IMR-90 (cell line): ENCODE data around the gene DGKD. TPM values are rescaled to one million over a fixed set of nuclear protein-coding genes. Genes with fewer than 3 reads are reported as not detected.

Experiments
- ATAC-seq: fragments of 200-7000 bp; cut with Tn5 transposase; 2 replicates; pipeline ENCODE4 v1.9.1; 2020; ENCODE audit warnings: low read depth, mild to moderate bottlenecking, moderate library complexity
- BruUV-seq: library from RNA; stranded (reverse); fragments of 400-500 nt; replicated peaks from 2 replicates; lab custom pipeline; 2021; lab: Mats Ljungman, UMichigan
- CTCF ChIA-PET: fragments of 300-600 bp; formaldehyde crosslinking; extraction: SDS; loops from one replicate; lab custom pipeline; 2021; ENCODE audit warnings: antibody characterized with exemption; lab: Yijun Ruan, JAX
- POLR2A ChIA-PET: fragments of 300-600 bp; sonication (Branson Sonifier 250); formaldehyde crosslinking; loops from one replicate; lab custom pipeline; 2022; ENCODE audit warnings: antibody characterized with exemption; ENCODE audit not compliant: unreplicated experiment; lab: Charles Lee
- DNase-seq: peaks from one replicate; pipeline ENCODE4 v3.0.0; 2013
- H2AFZ ChIP-seq: replicated peaks from 2 replicates; pipeline ENCODE3; 2013; ENCODE audit warnings: low read length, mild to moderate bottlenecking; ENCODE audit not compliant: poor library complexity
- H2AK5ac ChIP-seq: 2 replicates; pipeline ENCODE4 v1.6.1; 2013; ENCODE audit warnings: low read depth, low read length, inconsistent platforms
- H2AK9ac ChIP-seq: replicated peaks from 2 replicates; pipeline ENCODE3; 2013; ENCODE audit warnings: mild to moderate bottlenecking, low read depth, low read length, moderate library complexity; ENCODE audit not compliant: poor library complexity
- H2BK120ac ChIP-seq: 2 replicates; pipeline ENCODE4 v1.6.1; 2013; ENCODE audit warnings: low read depth, low read length, inconsistent platforms
- H2BK15ac ChIP-seq: 3 replicates; pipeline ENCODE4 v1.6.1; 2013; ENCODE audit warnings: low read depth, low read length, inconsistent platforms
- H2BK20ac ChIP-seq: 2 replicates; pipeline ENCODE4 v1.6.1; 2013; ENCODE audit warnings: low read depth, mild to moderate bottlenecking, inconsistent platforms, low read length, moderate library complexity
- H2BK5ac ChIP-seq: 2 replicates; pipeline ENCODE4 v1.6.1; 2013; ENCODE audit warnings: mild to moderate bottlenecking, low read depth, low read length, inconsistent platforms; ENCODE audit not compliant: poor library complexity, severe bottlenecking
- H3K14ac ChIP-seq: replicated peaks from 2 replicates; pipeline ENCODE4 v1.6.1; 2013; ENCODE audit warnings: low read depth, low read length, inconsistent platforms
- H3K18ac ChIP-seq: 2 replicates; pipeline ENCODE4 v1.6.1; 2013; ENCODE audit warnings: low read depth, low read length, control low read depth
- H3K23ac ChIP-seq: 2 replicates; pipeline ENCODE4 v1.6.1; 2013; ENCODE audit warnings: low read depth, low read length, inconsistent platforms
- H3K27ac ChIP-seq: 2 replicates; pipeline ENCODE4 v1.5.1; 2013; ENCODE audit warnings: mild to moderate bottlenecking, control low read depth, low read length; ENCODE audit not compliant: insufficient read depth
- H3K27me3 ChIP-seq: 2 replicates; pipeline ENCODE4 v1.6.1; 2013; ENCODE audit warnings: low read length; ENCODE audit not compliant: control insufficient read depth, insufficient read depth
- H3K36me3 ChIP-seq: 2 replicates; pipeline ENCODE4 v1.6.1; 2013; ENCODE audit warnings: low read length, mixed read lengths; ENCODE audit not compliant: control insufficient read depth, insufficient read depth
- H3K4ac ChIP-seq: 2 replicates; pipeline ENCODE4 v1.6.1; 2013; ENCODE audit warnings: low read depth, low read length, inconsistent platforms
- H3K4me1 ChIP-seq: 2 replicates; pipeline ENCODE4 v1.6.1; 2013; ENCODE audit warnings: low read length, mixed read lengths; ENCODE audit not compliant: control insufficient read depth, insufficient read depth
- H3K4me2 ChIP-seq: 2 replicates; pipeline ENCODE4 v1.6.1; 2013; ENCODE audit warnings: low read depth, mild to moderate bottlenecking, control low read depth, low read length, moderate library complexity
- H3K4me3 ChIP-seq: 2 replicates; pipeline ENCODE4 v1.5.1; 2013; ENCODE audit warnings: low read depth, mild to moderate bottlenecking, control low read depth, low read length, moderate library complexity; ENCODE audit not compliant: insufficient read depth
- H3K56ac ChIP-seq: 2 replicates; pipeline ENCODE4 v1.6.1; 2013; ENCODE audit warnings: low read length, inconsistent platforms; ENCODE audit not compliant: insufficient read depth; ENCODE audit errors: extremely low read depth
- H3K79me1 ChIP-seq, 2 experiments: 2 replicates each; pipeline ENCODE4 v1.6.1; 2013; ENCODE audit warnings: low read length in 2 of 2, inconsistent platforms in 1 of 2, low read depth in 1 of 2
- H3K9ac ChIP-seq: 2 replicates; pipeline ENCODE4 v1.6.1; 2013; ENCODE audit warnings: low read depth, low read length, control low read depth
- H3K9me1 ChIP-seq: 2 replicates; pipeline ENCODE4 v1.6.1; 2013; ENCODE audit warnings: low read length, inconsistent platforms; ENCODE audit not compliant: insufficient read depth
- H3K9me3 ChIP-seq: 2 replicates; pipeline ENCODE4 v1.6.1; 2013; ENCODE audit warnings: low read length; ENCODE audit not compliant: control insufficient read depth, insufficient read depth
- H4K20me1 ChIP-seq: 2 replicates; pipeline ENCODE4 v1.6.1; 2013; ENCODE audit warnings: low read length, inconsistent platforms; ENCODE audit not compliant: insufficient read depth
- H4K5ac ChIP-seq: 2 replicates; pipeline ENCODE4 v1.6.1; 2013; ENCODE audit warnings: mild to moderate bottlenecking, low read depth, low read length, control low read depth
- H4K8ac ChIP-seq, 2 experiments: 2 replicates each; pipeline ENCODE4 v1.6.1; 2013; ENCODE audit warnings: low read depth in 2 of 2, low read length in 2 of 2, control low read depth in 1 of 2, inconsistent platforms in 1 of 2
- H4K91ac ChIP-seq: 2 replicates; pipeline ENCODE4 v1.6.1; 2013; ENCODE audit warnings: low read depth, low read length, inconsistent platforms; ENCODE audit not compliant: insufficient read depth
- NFE2L2 ChIP-seq: fragments of 150-350 bp; IDR thresholded peaks from 2 replicates; pipeline ENCODE4 v1.6.1; 2016; ENCODE audit warnings: low read depth, mild to moderate bottlenecking, low read length
- RAD21 ChIP-seq: IDR thresholded peaks from 2 replicates; pipeline ENCODE4 v1.6.1; 2012; ENCODE audit warnings: low read length, improper control_type of control experiment
- RFX5 ChIP-seq: IDR thresholded peaks from 2 replicates; pipeline ENCODE4 v1.8.0; 2012; ENCODE audit warnings: low read depth, mild to moderate bottlenecking, low read length, moderate library complexity
- WGBS, 2 experiments: methylation state at CpG; one replicate each; pipeline versions ENCODE4 v1.1.5 to v1.1.7; 2013; ENCODE audit warnings: missing lambda C conversion rate in 2 of 2; ENCODE audit not compliant: insufficient read length in 1 of 2; ENCODE audit errors: extremely low coverage in 2 of 2; 5-methylcytosine and 5-hydroxymethylcytosine counted together
- dilution Hi-C: fragments of 300-500 bp; cut with HindIII; formaldehyde crosslinking; loops from one replicate; pipeline ENCODE4 v1.14.3; 2018; ENCODE audit warnings: low sequenced_read_pairs; ENCODE audit not compliant: unreplicated experiment
- in situ Hi-C: fragments of 300-500 bp; cut with MboI; formaldehyde crosslinking; loops from 3 replicates; pipeline ENCODE4 v1.14.3; 2019; ENCODE audit warnings: low sequenced_read_pairs, inconsistent platforms, mixed read lengths
- intact Hi-C: fragments of 100-400 bp; cut with micrococcal nuclease; formaldehyde crosslinking; loops from 2 replicates; pipeline ENCODE4 v1.10.0; 2022
- polyA plus RNA-seq, 3 experiments: library from polyadenylated mRNA; depleted of rRNA; stranded (reverse); fragments of >200 nt; gene quantifications; 2 replicates each; pipeline ENCODE4 v1.2.3, GENCODE V29; 2012; ENCODE audit warnings: low replicate concordance in 1 of 3
- total RNA-seq: library from RNA; depleted of rRNA; stranded (reverse); fragments of >200 nt; gene quantifications from 2 replicates; pipeline ENCODE4 v1.2.3, GENCODE V29; 2012

DGKD gene
- total and polyA plus RNA-seq, 2 of the 4 experiments (the other 2 are of a cell fraction): 6.5 to 10.1 TPM

DNA sequence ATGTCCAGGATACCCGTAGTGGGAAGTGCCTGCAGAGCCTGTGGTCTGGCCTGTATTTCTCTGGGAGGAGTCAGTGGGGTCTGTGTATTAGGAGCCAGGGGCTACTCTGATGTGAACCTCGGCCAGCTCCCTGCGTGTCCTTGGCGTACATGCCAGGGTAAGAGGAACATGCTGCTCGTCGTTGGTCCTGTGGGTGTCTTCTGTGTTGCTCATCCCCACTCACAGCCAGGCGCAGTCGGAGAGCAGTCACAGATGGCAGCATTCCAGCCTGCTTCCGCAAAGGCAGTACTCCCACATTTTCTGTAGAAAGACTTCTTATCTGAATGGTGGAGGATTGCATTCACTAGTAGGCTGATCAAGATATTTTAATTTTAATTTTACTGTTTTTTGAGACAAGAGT, 84.9 kb downstream of the DGKD start:
- Histone ChIP-seq H2AK9ac (peak overlapping the region; percentile 21), H3K4me3 (no peak overlapping the region), H3K56ac (no peak overlapping the region), H3K4me1 (no peaks in the 10 kb centered on the region), H4K5ac (no peak overlapping the region), H3K14ac (no peak overlapping the region), H4K91ac (no peak overlapping the region), H2BK15ac (no peak overlapping the region), H3K79me1 (peaks cover 0 to 2% of the 10 kb centered on the region in 2 experiments; a peak in 1 of 4 replicates), H2BK120ac (no peak overlapping the region), H3K4ac (no peak overlapping the region), H2AK5ac (no peak overlapping the region), H3K18ac (no peak overlapping the region), H3K36me3 (peaks cover 28% of the 10 kb centered on the region), H3K9ac (no peak overlapping the region), H3K4me2 (no peak overlapping the region), H2BK5ac (no peak overlapping the region), H4K20me1 (no peaks in the 10 kb centered on the region), H3K27me3 (no peaks in the 10 kb centered on the region), H3K23ac (no peak overlapping the region), H3K27ac (no peak overlapping the region), H2AFZ (no peak overlapping the region), H4K8ac (no peak overlapping the region), H3K9me3 (no peaks in the 10 kb centered on the region), H3K9me1 (peaks cover 5% of the 10 kb centered on the region; the same call in 1 of the 2 replicates), H2BK20ac (no peak overlapping the region)
- ATAC-seq (no peak), DNase-seq (no peak)
- no peak for TF ChIP-seq RAD21
- TF ChIP-seq RFX5: no peak
- no peak for TF ChIP-seq NFE2L2
- intact Hi-C loops (no loop called here), dilution Hi-C loops (no loop called here), in situ Hi-C loops (no loop called here)
- 100% methylated on average over 1 of the region's 9 CpGs; no CpG with 5 or more reads in 1 of the 2 experiments for WGBS, 2 experiments
- POLR2A ChIA-PET: interaction anchor here (0.6 kb wide), 1 partner anchor 10 kb away, joined by 4 read pairs; no protein-coding TSS in a partner anchor
- CTCF ChIA-PET: no interaction called here
- BruUV-seq: no TSS peak
